ENCODE data around the gene ANKUB1.

Gene ANKUB1

DNA sequence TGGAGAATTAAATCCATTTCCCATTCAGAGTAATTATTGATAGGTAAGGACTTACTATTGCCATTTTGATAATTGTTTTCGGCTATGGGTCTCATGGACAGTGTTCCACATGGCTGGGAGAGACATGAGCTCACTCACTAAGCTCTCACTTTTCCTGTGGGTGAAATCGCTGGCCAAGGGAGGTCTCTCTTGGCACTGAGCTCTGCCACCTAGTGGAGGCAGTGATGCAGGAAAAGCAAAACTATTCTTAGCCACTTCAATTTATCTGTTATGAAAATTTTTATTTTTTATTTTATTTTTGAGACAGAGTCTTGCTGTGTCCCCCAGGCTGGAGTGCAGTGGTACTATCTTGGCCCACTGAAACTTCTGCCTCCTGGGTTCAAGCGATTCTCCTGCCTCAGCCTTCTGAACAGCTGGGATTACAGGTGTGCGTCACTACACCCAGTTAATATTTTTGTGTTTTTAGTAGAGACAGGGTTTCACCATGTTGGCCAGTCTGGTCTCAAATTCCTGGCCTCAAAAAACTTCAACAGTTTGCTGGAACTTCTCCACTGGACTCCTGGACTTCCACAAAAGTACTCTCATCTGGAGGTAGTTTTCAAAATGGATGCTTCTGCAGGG is 16.0 kb upstream of the ANKUB1 start:
- peak; percentile 50 for DNase-seq

DNA sequence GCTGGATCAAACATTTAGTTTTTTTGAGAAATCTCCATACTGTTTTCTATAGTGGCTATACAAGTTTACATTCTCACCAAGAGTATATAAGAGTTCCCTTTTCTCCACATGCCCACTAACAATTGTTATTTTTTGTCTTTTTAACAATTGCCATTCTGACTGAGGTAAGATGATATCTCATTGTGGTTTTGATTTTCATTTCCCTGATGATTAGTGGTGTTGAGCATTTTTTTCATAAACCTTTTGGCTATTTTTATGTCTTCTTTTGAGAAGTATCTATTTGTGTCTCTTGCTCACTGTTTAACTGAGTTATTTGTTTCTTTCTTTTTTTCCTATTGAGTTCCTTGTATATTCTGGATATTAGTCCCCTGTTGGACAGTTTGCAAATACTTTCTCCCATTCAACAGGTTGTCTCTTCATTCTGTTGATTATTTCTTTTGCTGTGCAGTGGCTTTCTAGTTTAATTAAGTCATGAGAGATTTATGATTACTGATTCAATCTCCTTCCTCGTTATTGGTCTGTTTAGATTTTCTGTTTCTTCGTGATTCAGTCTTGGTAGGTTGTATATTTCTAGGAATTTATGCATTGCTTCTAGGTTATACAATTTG is 13.9 kb upstream of the ANKUB1 start:
- no peak for DNase-seq

DNA sequence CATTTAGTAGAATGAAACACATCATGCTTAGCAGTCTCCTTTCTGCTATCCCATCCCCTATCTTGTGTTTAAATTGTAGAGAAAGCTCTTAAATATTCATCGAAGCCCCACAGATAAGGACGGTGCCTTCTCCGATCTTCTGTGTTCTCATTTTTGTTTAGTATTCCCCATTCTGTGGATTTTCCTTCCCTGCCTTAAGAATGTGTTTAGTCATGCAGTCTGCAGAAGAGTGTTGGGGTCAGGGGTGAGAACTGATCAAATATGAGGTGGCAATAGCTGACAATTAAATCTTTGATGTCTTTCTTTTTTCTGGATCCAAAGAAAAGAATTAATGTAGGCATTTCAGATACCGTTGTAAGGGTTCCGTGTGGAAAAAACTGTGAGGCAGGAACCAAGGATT is 9.3 kb upstream of the ANKUB1 start:
- no peak for DNase-seq

DNA sequence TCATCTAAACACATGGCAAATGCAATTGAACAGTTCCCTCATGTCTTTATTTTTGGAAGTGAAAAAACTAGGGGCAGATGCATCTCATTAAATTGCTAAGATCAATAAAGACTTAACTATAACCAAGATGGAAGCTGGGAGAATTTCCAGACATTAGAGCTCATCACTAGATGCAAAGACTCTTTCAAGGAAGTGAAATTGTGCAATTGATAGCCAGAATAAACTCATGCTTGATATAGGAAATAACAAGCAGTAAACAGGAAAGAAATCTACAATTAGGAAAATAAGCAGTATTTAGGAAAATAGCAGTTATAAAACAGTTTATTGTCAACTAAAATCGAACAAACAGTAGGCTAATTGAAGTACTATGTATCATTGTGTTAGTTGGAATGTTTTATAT is 8.8 kb upstream of the ANKUB1 start:
- DNase-seq: no peak

DNA sequence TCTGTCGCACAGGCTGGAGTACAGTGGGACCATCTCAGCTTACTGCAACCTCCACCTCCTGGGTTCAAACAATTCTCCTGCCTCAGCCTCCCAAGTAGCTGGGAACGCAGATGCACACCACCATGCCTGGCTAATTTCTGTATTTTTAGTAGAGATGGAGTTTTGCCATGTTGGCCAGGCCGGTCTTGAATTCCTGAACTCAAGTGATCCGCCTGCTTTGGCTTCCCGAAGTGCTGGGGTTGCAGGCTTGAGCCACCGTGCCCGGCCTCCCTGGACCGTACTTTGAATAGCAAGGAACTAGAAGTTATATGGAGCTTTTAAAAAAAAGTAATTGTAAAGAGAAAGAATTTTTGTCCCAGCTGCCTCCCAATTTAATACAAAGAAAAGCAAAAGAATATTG is 8.3 kb upstream of the ANKUB1 start:
- DNase-seq: no peak

DNA sequence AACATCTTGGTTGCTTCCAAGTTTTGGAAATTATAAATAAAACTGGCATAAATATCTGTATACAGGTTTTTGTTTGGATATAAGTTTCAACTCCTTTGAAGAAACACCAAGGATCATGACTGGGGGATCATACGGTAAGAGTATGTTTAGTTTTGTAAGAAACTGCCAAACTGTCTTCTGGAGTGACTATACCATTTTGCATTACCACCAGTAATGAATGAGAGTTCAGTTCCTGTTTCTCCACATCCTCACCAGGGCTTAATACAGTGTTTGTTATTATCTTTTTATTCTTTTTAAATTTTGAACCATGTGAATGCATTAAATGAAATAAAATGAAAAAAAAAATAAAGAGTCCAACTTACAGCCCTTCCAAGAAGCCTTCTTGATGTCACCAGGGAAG is 3.7 kb upstream of the ANKUB1 start:
- no peak for DNase-seq

DNA sequence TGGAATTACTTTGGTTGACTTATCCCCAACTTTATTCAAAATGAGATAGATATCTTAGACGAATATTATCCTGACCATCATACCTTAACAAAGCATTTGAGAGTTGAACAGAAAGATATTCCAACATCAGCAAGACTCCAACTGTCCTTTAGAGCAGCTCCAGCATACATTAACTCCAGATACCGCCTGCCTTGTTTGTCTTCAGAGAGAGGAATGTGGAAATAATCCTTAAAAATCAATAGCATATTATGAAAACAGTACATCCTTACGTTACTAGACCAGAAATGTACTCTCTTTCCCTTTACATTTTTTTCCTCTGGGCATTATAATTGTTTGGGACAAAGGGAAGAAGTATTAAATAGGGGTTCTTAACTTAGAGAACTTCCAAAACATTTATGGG is 1.7 kb downstream of the ANKUB1 start:
- no peak for DNase-seq

DNA sequence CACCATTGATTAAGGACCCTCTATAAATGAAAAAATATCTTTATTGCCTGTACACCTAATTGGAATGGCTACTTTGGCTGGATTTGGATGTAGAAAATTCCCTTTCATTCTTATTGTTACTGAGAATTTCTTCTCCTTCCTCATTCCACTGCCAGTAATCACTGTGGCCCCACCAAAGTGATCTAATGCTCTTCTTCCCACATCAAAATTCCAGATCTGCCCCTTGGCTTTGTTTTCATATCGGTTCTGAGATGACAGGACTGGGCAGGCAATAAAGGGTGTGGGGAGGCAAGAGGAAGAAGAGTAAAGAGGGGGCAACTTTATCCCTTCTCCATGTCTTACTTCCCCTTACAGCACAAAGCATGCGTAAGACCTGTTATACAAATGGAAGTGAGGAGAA is 2.1 kb downstream of the ANKUB1 start:
- DNase-seq: no peak

DNA sequence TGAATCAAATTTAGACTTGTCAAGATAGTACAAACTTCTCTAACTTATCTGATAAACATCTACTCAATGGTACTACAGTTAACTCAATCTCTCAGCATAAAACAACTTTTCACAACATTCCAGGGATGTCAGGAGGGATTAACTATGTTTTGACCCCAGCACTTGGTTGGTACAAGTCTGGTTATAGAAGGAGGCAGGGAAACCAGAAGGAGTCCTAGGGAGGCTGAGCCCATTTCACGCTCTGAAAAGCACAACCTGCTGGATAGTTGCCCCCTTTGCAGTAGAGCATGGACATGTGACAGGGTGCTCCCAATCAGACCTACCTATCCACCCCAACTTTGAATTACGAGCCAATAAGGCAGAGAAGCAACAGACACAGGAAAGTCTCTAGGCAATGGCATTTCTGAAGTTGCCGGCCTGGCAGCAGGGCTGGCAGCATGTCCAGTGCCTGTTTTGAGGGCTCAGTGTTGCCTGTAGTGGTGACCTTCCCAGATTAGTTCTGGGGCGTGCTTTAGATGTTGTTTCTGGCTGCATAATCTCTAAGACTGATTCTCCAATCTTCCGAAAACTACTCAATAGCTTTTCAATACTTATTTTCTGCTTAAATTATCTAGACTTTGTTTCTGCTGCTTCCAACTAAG is 8.2 kb downstream of the ANKUB1 start:
- no peak for DNase-seq

DNA sequence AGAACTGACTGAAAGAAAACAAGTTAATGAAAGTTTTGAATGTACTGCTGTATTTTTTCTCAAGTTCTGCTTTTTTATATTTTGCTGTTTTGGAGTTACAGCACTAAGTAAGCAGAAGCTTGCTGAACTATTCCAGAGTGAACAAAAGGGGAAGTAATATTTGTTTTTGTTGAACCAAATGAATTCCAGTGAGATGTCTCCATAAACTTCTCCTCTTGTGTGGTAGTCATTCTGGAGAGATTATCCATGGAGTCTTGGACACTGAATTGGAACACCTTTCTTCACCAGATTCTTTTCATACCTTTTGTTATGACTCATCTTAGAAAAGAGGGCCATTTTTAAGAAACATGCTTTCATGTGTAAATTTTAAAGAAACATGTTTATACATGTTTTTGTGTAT is 8.8 kb downstream of the ANKUB1 start:
- DNase-seq: no peak

DNA sequence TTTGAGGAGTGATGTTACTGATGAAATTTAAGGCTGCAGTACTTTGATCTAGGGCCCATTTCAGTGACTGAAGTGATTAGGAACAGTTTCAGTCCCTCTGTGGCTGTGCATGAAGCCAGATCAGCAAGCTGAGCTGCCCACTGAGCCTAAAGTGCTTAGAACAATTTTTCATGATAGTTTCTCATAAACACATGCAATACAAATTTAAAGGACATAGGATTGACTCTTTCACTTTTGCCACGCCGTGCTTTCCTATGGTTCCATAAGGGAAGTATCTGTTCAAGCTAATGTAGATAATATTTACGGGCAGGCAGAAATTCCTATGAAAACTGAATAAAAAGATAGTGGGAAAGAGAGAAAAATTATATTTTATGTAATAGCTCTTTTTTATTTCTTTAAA is 10.6 kb downstream of the ANKUB1 start:
- DNase-seq: no peak

DNA sequence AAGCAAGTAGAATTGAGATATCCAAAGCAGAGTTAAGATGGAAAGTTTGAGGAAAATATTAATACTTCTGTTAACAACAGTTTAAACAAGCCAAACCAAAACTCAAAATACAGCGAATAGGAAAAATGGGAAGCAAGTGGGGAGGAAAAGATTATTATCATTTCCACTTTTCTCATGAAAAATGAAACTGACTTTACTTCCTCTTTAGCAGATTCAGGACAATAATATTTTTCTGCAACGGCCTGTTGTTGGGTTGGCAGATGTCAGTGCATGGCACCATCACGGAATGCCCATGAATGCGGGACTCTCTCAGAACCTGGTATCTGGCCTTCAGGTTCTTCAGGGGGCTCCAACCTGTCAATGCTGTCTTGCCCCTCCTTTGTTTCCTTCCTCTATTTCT is 11.1 kb downstream of the ANKUB1 start:
- DNase-seq: no peak

DNA sequence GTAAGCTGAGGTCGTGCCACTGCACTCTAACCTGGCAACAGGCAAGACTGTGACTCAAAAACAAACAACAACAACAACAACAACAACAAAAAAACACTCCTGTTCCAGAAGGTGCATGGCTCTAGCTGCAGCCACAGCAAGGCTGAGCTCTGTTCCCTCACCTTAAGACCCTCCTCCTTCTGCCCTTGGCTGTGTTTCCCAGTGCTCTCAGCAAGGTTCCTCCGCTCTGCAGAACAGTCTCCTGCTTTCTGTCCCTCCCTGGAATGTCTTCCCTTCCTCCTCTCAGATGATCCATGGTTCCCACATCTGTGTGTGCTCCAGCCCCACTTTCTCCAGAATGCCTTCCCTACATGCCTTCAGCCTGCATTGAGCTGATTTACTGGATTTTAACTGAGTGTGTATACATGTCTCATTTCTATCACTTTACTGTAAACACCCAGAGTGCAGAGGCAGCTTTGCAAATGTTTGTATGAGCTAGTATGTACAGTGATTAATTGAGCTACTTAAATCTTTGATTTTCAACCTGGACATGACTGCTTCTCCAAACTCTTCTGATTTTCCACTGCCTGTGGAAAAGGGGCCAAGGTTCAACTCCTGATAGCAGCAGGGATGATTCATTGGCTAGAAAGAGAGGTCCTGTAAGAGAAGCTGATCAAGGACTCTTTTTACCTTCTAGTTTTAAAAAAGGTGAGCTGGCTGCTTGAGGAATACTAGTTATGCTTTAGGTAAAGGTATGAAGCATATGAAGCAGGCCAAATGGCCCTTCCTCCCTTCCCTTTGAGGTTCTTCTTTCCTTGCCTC is 14.7 kb downstream of the ANKUB1 start:
- DNase-seq: no peak

DNA sequence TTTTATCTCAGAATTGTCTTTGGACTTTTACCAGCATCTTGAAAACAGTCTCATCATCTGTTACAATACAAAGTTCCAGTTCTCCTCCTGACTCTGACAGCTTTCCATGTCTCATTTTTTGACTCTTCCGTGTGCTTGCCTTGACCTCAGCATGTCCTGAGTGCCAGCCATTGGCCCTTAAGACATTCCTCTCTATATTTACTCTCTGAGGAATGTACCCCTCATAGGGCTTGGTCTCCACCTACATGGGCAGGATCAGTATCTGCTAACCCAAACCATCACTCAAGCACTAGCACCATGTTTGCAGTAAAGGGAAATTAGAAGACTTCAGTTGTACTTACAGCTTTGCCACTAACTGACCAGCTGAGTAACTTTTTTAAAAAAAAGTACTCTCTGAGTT is 16.2 kb downstream of the ANKUB1 start:
- no peak for DNase-seq

DNA sequence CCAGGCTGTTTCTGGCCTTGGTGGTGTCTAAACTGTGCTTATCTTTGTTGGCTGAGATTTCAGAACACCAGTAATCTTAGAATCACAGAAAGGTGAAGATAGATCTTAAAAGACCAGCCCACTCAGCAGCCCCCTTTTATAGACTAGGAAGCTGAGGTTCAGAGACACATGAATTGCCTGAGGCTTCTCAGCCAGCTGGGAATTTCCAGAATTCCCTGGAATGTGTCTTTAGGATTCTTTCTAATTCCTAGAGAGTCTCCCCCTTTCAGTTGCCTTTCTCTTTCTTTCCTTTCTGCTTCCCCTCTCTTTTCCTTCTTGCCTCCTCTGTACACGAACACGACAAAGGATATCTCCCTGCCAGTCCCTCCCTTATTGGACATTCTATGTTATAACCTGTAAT is 19.5 kb downstream of the ANKUB1 start:
- no peak for DNase-seq

DNA sequence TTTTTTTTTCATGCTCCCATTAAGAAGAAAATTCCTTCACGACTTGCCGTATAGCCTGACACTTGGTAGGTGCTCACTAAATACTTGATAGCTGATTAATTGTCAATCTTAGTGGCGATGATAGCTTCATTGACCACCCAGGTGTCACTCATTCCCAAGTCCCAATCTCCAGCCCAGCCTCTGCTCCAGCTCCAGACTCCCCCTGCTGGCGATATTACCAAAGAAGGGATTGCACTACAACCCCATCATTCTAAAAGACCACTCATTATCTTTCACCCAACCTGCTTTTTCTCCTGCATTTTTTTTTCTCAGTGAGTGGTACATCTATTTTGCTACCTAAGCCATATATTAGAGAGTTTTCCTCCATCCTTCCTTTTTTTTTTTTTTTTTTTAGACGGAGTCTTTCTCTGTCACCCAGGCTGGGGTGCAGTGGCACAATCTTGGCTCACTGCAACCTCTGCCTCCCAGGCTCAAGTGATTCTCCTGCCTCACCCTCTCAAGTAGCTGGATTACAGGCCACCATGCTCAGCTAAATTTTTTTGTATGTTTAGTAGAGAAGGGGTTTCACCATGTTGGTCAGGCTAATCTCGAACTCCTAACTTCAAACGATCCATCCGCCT is 20.6 kb downstream of the ANKUB1 start:
- DNase-seq: peak; percentile 11

DNA sequence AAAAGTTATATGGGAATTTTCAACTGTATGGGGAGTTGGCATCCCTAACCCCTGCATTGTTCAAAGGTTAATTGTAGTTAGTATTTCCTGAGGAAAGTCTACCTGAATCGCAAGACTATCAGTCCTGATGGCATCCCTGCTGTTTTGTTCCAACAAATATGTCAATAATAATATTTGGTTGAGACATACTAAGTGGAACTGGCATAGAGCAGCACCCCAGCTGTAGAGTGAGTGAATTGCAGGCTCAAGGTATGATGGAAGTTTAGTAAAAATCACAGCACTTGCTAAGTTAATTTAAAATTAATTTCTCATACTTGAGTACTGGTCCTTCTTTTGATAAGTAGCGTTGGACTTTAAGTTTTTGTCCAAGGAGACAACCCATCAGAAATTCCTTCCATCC is 22.1 kb downstream of the ANKUB1 start:
- no peak for DNase-seq

DNA sequence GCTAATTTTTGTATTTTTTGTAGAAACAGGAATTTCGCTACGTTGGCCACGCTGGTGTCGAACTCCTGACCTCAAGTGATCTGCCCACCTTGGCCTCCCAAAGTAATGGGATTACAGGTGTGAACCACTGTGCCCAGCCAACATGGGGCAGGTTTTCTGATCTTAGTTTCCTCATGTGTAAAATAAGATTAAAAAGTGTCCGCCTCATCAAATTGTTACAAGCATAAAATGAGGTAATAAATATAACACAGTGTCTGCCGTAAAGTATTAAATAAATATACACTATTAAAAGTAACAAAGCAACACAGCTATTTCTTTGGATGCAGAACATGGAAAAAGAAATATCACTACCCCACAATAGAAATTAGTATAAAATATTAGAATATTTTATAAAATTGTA is 23.6 kb downstream of the ANKUB1 start:
- no peak for DNase-seq

DNA sequence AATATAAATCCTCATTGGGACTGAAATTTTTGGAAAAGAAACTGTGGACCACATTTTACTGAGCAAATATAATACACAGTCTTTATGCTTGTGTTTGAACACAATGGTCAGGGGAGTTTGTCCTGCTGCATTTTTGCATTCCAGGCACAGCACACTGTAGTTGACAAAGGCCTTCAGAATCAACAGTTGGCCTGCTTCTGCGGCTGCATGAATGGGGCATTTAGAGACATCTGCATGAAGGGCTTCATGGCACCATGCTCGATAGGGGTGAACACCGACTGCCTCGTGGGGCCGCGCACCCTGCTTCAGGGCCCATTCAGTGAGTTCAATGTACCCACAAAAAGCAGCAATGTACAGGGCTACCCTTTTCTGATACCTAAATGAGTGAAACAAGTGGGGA is 24.6 kb downstream of the ANKUB1 start:
- no peak for DNase-seq

DNA sequence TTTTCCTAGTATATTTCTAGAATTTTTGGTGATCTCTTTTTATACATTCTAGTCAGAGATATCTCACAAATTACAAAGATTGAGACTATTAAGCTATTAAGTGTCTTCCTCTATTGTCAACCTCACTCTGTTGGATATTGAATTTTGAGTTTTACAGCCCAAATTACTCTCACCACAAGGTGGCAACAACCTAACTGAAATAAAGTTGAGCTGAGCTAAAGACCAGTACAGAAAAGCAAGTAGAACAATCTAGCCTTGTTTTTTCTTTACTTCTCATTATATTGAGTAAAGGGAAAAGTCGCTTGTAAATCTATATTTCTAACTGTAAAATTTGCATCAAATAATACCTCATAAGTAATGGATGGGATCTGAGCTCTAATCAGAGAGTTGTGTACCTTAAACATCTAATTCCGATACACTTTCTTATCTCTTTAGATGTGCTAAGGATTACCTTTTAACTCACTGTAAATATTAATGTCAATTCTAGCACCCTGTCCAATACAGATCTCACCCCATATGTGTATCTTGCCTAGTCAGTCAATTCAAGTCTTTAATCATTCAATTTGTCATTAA is 26.5 kb downstream of the ANKUB1 start:
- no peak for DNase-seq

DNA sequence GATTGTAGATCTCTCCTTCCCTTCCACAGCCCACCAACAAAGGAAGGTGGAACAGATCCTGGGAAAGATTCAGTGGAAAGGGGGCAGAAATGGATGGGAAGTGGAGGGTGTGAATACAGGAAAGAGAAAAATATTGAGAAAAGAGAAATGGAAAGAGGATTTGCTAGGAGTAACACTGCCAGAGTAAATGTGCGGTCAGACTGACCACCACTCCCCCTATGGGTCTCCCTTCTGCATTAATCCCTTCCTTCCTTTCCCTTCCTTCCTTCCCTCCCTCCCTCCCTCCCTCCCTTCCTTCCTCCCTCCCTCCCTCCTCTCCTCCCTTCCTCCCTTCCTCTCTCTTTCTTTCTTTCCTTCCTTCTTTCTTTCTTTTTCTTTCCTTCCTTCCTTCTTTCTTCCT is 28.1 kb downstream of the ANKUB1 start:
- DNase-seq: no peak

DNA sequence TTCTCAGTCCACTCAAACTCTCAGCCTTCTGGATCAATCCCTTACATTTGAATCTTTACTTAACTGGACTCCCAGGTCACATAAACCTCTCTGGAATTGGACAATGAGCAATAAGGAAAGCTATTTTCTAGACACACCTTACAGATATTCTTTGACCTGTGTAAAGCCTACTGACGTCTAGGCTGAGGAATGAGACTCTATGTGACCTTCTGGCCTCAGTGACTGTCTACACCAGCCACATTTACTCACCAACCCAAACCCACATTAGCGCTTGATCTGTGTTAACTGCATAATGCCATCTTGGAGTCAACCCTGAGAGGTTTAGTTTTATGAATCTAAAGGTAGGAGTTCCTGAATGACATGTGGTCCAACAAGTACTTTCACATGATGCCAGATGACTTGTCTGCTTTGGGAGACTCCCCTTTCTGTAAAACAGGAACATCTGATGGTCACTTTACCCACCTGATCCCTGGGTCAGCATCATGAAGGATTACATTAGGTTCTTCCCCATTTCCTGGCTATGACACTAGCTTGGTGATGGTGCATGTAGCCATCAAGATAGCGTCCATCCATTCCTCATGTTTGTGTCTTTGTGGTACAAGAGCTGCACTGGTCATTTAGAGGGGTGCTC is 28.7 kb downstream of the ANKUB1 start:
- no peak for DNase-seq

DNA sequence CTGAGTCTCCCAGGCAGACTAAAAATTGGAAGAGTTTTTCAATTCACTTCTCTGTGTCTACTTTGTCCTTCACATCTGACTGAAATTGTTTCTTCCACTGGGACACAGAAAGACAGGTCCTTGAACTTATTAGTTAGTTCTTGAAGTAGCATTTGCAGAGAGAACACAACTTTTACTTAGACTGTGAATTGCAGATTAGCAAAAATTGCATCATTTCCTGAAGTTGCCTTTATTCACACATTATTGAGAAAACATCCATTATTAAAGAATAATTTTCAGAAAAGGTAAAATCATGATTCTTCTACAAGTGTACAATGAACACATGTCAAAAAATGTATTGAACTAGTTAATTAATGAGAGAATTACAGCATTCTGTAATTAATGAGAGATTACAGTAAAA is 38.6 kb downstream of the ANKUB1 start:
- no peak for DNase-seq
